HepG2 (cell line): Measurements from ENCODE around the gene CLDN15.
"Not testable (repeated sequence)": the region's sequence is repeated elsewhere in the genome, so short reads cannot be mapped to it uniquely, and the experiment has no call there.

Experiments
- CTCF ChIP-seq: sonication (generic); formaldehyde crosslinking; IDR thresholded peaks from 2 replicates; pipeline ENCODE4 v1.5.0; 2020; ENCODE audit warnings: mild to moderate bottlenecking, missing genetic modification reagents, moderate library complexity
- NR1H2 ChIP-seq: sonication (generic); formaldehyde crosslinking; IDR thresholded peaks from 2 replicates; pipeline ENCODE4 v1.8.1; 2022; ENCODE audit warnings: low read depth, missing genetic modification reagents, borderline replicate concordance
- ZNF331 ChIP-seq: sonication (generic); formaldehyde crosslinking; IDR thresholded peaks from 2 replicates; pipeline ENCODE4 v1.4.0; 2020; ENCODE audit warnings: missing genetic modification reagents

GRCh38 chr7:101285880-101286279, 48.3 kb upstream of the CLDN15 start:
- not testable (repeated sequence) for TF ChIP-seq NR1H2 (CRISPR knock-in tag); CTCF (CRISPR knock-in tag); ZNF331
